Osteoblast (primary cell): ENCODE results near the gene PRKN. TPM values are rescaled to one million over a fixed set of nuclear protein-coding genes. Genes with fewer than 3 reads are reported as not detected.

Experiments
- DNase-seq: peaks from one replicate; pipeline ENCODE4 v3.0.0; 2011; ENCODE audit warnings: low spot score, mixed read lengths; ENCODE audit not compliant: insufficient read length; ENCODE audit errors: missing footprints
- H2AFZ ChIP-seq: 2 replicates; pipeline ENCODE4 v1.6.0; 2011; ENCODE audit warnings: mild to moderate bottlenecking, low read length
- H3K27ac ChIP-seq: 2 replicates; pipeline ENCODE4 v1.5.1; 2011; ENCODE audit warnings: mild to moderate bottlenecking, low read depth, low read length, moderate library complexity
- H3K27me3 ChIP-seq: 2 replicates; pipeline ENCODE4 v1.6.0; 2012; ENCODE audit warnings: mild to moderate bottlenecking, control low read depth, inconsistent platforms, low read length, moderate library complexity; ENCODE audit not compliant: insufficient read depth
- H3K36me3 ChIP-seq: 2 replicates; pipeline ENCODE4 v1.5.1; 2011; ENCODE audit warnings: mild to moderate bottlenecking, low read length, control low read depth, moderate library complexity; ENCODE audit not compliant: insufficient read depth
- H3K4me1 ChIP-seq: 2 replicates; pipeline ENCODE4 v1.5.1; 2011; ENCODE audit warnings: mild to moderate bottlenecking, low read length, control low read depth, moderate library complexity; ENCODE audit not compliant: insufficient read depth
- H3K4me2 ChIP-seq: 2 replicates; pipeline ENCODE4 v1.6.0; 2011; ENCODE audit warnings: mild to moderate bottlenecking, low read length; ENCODE audit not compliant: insufficient read depth
- H3K4me3 ChIP-seq: fragments of 200-600 bp; sonication (generic); 3 replicates; pipeline ENCODE4 v1.5.1; 2012; ENCODE audit warnings: mild to moderate bottlenecking, low read length, inconsistent platforms; ENCODE audit not compliant: insufficient read depth
- H3K79me2 ChIP-seq: 2 replicates; pipeline ENCODE4 v1.6.0; 2012; ENCODE audit warnings: mild to moderate bottlenecking, low read length, control low read depth, inconsistent platforms; ENCODE audit not compliant: insufficient read depth
- H3K9me3 ChIP-seq: 2 replicates; pipeline ENCODE4 v1.5.1; 2011; ENCODE audit warnings: low read depth, low read length, control low read depth
- H4K20me1 ChIP-seq: 2 replicates; pipeline ENCODE4 v1.6.0; 2012; ENCODE audit warnings: mild to moderate bottlenecking, low read length, control low read depth; ENCODE audit not compliant: insufficient read depth
- total RNA-seq: library from RNA; depleted of rRNA; stranded (reverse); fragments of >200 nt; gene quantifications from 2 replicates; pipeline ENCODE4 v1.2.3, GENCODE V29; 2012
- TF ChIP-seq, protein P1 (sequence below): IDR thresholded peaks from 2 replicates; pipeline ENCODE4 v1.5.1; 2011; ENCODE audit warnings: mild to moderate bottlenecking, low read depth, low read length, moderate library complexity; ENCODE audit errors: extremely low read depth

Gene PRKN
- total RNA-seq, 1 donor, result 2.9 TPM

DNA sequence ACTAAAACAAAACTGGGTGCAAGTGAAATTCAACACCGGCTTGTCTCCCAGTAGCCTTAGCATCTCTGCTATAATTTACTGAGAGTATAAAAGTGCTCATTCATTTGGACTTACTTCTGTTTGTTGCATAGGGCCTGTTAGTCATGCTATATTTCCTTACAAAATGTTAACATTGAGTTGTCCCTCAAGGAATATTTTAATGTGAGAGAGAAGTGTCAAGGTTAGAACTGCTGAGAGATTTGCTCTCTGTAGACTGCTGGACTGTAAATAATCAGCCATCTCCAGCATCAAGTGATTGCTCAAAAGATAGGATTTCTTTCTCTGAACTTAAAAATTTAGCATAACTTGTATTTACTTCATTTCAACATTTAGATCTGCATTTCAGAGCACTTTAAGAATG is 1125.2 kb downstream of the PRKN start:
- TF ChIP-seq, protein P1, sequence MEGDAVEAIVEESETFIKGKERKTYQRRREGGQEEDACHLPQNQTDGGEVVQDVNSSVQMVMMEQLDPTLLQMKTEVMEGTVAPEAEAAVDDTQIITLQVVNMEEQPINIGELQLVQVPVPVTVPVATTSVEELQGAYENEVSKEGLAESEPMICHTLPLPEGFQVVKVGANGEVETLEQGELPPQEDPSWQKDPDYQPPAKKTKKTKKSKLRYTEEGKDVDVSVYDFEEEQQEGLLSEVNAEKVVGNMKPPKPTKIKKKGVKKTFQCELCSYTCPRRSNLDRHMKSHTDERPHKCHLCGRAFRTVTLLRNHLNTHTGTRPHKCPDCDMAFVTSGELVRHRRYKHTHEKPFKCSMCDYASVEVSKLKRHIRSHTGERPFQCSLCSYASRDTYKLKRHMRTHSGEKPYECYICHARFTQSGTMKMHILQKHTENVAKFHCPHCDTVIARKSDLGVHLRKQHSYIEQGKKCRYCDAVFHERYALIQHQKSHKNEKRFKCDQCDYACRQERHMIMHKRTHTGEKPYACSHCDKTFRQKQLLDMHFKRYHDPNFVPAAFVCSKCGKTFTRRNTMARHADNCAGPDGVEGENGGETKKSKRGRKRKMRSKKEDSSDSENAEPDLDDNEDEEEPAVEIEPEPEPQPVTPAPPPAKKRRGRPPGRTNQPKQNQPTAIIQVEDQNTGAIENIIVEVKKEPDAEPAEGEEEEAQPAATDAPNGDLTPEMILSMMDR, result no peak
- Histone ChIP-seq H3K4me3 (no peak overlapping the region), H4K20me1 (no peaks in the 10 kb centered on the region), H2AFZ (no peak overlapping the region), H3K4me1 (no peaks in the 10 kb centered on the region), H3K27me3 (no peaks in the 10 kb centered on the region), H3K79me2 (no peaks in the 10 kb centered on the region), H3K9me3 (peaks cover 2% of the 10 kb centered on the region), H3K27ac (no peak overlapping the region), H3K4me2 (no peak overlapping the region), H3K36me3 (no peaks in the 10 kb centered on the region)
- DNase-seq, result no peak

- Histone ChIP-seq H4K20me1 (no peaks in the 10 kb centered on the region), H3K9me3 (peaks cover 5% of the 10 kb centered on the region), H2AFZ (no peak overlapping the region), H3K27me3 (no peaks in the 10 kb centered on the region), H3K27ac (no peak overlapping the region), H3K4me2 (no peak overlapping the region), H3K79me2 (no peaks in the 10 kb centered on the region), H3K4me1 (no peaks in the 10 kb centered on the region), H3K4me3 (no peak overlapping the region), H3K36me3 (no peaks in the 10 kb centered on the region)
- DNase-seq, result no peak
- TF ChIP-seq, protein P1, result no peak
Observed at GRCh38 chr6:161598896-161599295, 1128.7 kb downstream of the PRKN start.

DNA sequence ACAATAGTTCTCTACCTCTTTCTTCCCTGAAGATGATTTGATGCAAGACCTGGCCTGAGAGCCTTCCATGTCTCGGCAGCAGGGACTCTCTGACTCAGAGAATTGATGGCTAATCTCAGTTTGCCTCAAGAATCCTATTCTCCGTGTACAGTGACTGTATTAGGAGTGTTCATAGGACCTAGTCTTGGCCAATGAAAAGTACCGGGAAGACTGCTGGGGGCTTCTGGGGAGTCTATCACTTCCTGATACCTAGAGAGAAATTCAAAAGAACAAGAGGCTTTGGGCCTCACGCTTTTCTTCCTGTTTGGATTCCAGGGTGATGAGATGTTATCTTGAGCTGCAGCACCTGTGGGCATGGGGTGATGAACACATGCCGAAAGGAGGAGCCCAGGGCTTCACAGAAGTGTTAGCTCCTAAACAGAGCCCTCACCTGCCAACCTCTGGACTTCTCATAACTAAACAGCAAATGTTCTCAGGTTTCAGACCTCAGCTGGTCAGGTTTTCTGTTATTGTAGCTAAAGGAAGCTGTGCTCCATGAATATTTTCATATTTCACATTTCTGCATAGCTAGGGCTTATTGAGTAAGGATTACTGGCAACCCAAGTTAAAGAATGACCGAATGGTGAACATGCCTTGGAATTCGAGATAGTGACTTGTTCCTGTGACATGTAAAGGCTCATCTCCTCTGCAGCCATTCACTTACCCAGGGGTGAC is 1130.6 kb downstream of the PRKN start:
- no peak for DNase-seq
- Histone ChIP-seq H2AFZ (no peak overlapping the region), H3K4me1 (no peaks in the 10 kb centered on the region), H3K4me2 (no peak overlapping the region), H3K4me3 (no peak overlapping the region), H3K79me2 (no peaks in the 10 kb centered on the region), H3K36me3 (no peaks in the 10 kb centered on the region), H3K27me3 (no peaks in the 10 kb centered on the region), H3K27ac (no peak overlapping the region), H4K20me1 (no peaks in the 10 kb centered on the region), H3K9me3 (peaks cover 3% of the 10 kb centered on the region)
- TF ChIP-seq, protein P1, result no peak

DNA sequence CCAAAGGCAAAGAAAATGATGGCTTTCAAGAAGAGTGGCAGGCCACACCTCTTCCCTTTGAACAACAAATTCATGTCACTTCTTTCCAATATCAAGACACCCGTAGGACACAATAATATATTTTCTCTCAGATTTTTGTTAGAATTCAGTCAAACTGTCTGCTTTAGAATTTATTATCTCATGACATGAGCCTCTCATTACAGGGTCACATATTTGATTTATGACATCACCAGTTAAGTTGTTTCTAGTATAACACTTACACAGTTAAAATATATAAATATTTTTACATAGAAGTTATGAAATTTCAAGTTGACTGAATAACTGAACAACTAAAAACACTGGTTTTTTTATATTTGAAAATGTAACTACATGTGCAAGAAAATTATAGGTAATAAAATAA is 1133.2 kb downstream of the PRKN start:
- Histone ChIP-seq H3K9me3 (peaks cover 3% of the 10 kb centered on the region), H3K79me2 (no peaks in the 10 kb centered on the region), H3K36me3 (no peaks in the 10 kb centered on the region), H3K4me3 (no peak overlapping the region), H2AFZ (no peak overlapping the region), H3K27ac (no peak overlapping the region), H4K20me1 (no peaks in the 10 kb centered on the region), H3K27me3 (no peaks in the 10 kb centered on the region), H3K4me2 (no peak overlapping the region), H3K4me1 (no peaks in the 10 kb centered on the region)
- TF ChIP-seq, protein P1, result no peak
- DNase-seq, result no peak
